Measurements from ENCODE around the gene ANXA4.
"Not testable (repeated sequence)": the region's sequence is repeated elsewhere in the genome, so short reads cannot be mapped to it uniquely, and the experiment has no call there.

The ANXA4 gene

DNA sequence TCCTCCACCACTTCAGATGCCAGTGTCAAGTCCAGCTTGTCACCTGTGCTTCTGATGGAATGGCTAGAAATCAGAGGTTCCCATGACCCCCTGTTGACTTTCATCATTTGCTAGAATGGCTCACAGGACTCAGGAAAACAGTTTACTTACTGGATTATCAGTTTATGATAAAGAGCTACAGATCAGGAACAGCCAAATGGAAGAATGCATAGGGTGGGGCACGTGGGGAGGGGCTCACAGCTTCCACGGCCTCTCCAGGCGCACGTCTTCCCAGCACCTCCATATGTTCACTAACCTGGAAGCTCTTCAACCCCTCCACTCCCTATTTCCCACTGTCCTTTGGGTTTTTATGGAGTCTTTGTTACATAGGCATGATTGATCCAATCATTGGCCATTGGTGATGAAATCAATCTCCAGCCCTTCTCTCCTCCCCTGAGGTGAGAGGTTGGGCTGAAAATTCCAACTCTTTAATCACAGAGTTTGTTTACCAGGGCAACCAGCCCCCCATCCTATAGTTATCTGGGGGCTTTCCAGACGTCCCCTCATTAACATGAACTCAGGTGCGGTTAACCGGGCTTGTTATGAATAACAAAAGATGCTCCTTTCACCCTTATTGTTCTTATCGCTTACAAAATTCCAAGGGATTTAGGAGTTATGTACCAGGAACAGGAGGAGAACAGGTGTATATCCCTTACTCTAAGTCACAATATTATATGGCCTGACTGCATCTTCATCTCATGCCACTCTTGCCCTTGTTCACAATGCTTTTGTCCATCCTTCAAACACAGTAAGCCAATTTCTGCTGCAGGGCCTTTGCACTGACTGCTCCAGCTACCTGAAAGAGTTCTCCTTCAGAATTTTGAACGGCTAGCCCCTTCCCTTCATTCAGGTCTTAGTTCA is 35.2 kb downstream of the ANXA4 start:
- no peak for DNase-seq (ENCODE audit: low read depth in 2 of 2)

GRCh38 chr2:69777786-69778105 is 35.8 kb downstream of the ANXA4 start:
- no peak for DNase-seq (ENCODE audit: low read depth in 2 of 2)

GRCh38 chr2:69779258-69780001 is 37.5 kb downstream of the ANXA4 start:
- DNase-seq (ENCODE audit: low read depth in 2 of 2): no peak

- DNase-seq (ENCODE audit: low read depth in 2 of 2): no peak
Measured at GRCh38 chr2:69780921-69781320, 39.0 kb downstream of the ANXA4 start.

DNA sequence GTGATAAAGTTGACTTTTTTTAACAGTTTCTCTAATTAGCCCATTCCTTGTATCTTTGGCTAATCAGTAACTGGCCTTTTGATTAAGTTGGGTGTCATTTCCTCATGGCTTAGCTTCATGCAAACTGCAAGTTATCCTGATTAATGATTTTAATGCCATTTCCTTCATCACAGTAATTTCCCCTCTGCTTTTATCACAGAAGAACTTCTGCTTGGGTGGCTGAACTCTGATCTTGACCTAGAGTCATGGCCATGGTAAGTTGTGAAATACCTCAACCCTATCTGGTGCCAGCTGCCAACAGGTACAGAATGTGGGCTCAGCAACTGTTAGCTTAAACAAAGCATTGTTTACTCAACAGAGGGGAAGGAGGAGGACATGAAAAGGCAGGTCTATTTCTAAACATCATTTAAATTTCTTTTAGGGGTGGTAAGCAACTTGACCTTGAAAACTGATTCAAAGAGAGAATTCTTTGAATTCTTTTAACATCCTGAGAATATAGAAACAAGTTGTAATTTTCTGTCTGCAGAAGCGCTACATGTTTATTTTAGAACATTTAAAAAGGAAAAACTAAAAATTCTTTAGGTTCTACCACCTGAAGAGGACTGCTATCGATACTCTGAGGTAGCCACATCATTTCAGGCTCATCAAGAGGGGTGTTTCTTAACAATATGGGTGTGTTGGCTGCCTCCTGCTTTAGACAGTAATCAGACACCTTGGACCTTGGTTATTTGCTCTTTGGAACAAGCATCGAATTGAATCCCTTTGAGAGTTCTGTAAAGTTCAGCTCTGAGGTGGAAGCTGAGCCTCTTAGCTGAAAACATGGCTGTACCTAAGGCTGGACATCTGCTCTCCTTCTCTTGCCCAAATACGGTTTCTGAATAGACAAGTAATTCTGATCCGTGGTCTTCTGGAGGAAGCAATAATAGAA is 39.7 kb downstream of the ANXA4 start:
- no peak for DNase-seq (ENCODE audit: low read depth in 2 of 2)

DNA sequence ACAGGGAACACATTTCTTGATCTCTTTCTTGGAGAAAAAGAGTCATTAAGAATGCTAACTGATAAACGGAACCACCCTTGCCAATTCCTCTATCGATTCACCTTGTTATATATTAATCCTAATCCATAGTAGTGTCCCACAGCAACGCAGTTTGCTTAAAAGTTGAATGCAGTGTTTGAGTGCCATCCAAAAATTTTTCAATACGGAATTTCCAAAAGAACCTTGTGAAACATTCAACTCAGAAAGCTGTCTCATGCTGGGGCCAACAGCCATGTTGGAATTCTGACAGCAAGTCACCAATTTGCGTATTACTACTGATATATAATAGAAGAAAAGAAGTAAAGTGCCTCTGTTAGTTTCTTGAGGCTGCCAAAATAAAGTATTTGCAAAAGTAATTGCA is 42.3 kb downstream of the ANXA4 start:
- no peak for DNase-seq (ENCODE audit: low read depth in 2 of 2)

- no peak for DNase-seq (ENCODE audit: low read depth in 2 of 2)
Measured at GRCh38 chr2:69785358-69785757, 43.4 kb downstream of the ANXA4 start.

DNA sequence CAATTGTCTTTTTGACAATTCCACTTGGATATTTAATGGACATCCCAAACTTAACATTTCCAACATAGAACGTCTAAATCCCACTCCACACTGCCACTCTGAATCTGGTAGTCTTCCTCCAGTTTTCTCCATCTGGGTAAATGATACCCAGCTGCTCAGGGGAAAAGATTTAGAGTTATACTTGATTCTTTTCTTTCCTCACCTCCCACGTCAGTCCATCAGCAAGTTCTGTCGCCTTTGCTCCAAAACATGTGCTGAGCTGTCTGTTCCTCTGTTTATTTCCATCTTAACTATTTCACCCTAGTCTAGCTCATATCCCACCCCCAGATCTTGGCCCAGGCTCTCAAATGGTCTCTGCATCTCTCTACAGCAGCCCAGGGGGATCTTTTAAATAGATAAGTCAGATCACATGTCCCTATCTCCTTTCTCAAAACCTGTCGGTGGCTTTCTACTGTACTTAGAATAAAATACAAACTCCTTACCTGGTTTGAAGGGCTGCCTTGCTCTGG is 44.2 kb downstream of the ANXA4 start:
- no peak for DNase-seq (ENCODE audit: low read depth in 2 of 2)

- DNase-seq (ENCODE audit: low read depth in 2 of 2): peak; percentile 60 to 64
Measured at GRCh38 chr2:69789175-69789721, 47.3 kb downstream of the ANXA4 start.

DNA sequence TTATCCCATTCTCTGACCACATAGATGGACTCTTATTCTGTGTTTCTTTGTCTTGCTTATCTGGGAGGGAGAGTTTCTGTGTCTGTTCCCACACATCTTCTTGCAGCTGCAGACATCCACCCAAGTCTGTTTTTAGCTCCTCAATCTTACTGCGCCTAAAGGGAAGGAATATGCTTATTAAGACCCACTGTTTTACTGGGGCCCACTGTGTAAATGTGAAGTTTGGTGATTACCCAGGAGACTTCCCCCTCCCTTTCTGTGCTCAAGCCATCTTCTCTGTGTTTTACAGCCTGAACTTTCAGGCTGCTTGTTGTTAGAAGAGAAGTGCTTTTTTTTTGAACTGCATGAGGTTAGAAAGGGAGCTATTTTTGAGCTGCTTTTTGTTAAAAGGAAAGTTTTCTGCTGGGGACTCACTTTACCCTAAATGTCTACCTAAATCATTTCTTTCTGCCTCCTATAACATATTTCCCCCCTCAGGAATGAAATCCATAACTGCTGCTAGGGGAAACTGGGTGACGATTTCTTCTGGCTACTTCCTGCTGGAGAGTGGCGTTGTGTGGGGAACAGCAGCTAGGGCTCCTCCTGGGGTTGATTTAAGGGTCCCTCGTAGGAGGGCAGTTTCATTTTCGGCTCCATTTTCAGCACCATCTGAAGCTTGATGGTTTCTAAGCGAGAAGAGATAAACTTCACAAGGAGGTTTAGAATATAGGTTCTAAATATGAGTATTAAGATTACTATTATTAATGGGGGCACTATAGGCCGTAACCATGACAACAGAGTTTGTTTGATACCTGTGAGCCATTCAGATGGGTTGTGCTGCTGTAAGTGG is 48.1 kb downstream of the ANXA4 start:
- DNase-seq (ENCODE audit: low read depth in 2 of 2): no peak

- no peak for DNase-seq (ENCODE audit: low read depth in 2 of 2)
Measured at GRCh38 chr2:69790601-69790959, 48.6 kb downstream of the ANXA4 start.

- no peak for DNase-seq (ENCODE audit: low read depth in 2 of 2)
Measured at GRCh38 chr2:69791045-69791444, 49.1 kb downstream of the ANXA4 start.

GRCh38 chr2:69796174-69796573 is 54.2 kb downstream of the ANXA4 start:
- DNase-seq (ENCODE audit: low read depth in 2 of 2): no peak

- no peak for DNase-seq (ENCODE audit: low read depth in 2 of 2)
Measured at GRCh38 chr2:69797235-69797634, 55.3 kb downstream of the ANXA4 start.

GRCh38 chr2:69797836-69798289 is 55.9 kb downstream of the ANXA4 start:
- DNase-seq (ENCODE audit: low read depth in 2 of 2): no peak

DNA sequence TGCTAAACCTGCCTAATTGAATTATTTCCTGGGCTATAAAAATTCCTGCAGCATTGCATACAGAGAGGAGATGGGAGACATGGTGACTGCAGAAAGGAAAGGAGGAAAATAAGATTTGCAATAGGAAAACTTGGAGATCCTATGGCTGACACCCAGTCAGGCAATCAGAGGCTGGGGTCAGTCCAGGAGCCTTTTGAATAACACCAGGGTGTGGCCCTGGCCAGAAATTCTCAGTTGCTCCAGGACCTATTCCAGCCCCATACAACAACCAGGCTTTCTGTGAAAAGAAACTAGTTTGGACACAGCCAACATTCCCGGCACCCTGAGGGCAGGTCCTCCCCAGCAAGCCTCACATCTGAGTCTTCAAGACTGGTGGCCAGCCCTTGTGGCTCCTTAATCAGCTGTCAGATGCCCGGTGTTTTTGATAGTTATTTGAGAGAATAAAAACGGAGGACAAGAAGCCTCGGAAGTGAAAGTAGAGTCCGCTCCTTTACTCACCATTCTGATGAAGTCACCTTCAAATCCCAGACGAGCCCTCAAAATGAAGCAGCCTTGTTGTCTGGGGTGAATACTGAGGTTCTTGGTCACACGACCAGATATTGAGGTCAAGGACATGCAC is 56.5 kb downstream of the ANXA4 start:
- DNase-seq (ENCODE audit: low read depth in 2 of 2): peak; percentile 26 to 27

- peak in 1 of 2 experiments; percentile 17 for DNase-seq (ENCODE audit: low read depth in 2 of 2)
Measured at GRCh38 chr2:69798909-69799526, 57.1 kb downstream of the ANXA4 start.

DNA sequence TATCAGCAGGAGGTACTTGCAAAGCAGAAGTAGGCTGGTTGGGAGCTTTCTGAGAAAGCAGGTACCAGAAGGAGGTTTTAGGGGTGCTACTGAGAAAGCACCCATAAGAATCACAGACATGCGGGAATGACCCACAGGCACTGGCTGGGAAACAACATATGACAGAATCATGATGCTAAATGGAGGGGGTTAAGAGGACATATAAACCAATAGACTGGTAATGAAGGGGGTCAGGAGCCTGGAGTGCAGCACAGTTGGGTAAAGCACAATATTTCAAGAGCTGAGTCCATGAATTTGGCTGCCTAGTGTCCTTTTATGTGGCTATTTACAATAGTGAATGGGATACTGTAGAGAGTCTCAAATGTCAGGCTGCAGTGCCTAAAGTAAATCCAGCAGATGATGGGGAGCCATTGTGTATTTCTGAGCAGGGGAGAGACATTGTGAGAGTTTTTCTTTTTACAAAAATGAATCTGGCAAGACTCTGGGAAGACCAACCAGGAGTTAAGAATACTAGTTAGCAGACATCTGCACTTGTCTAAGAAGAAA is 59.9 kb downstream of the ANXA4 start:
- DNase-seq (ENCODE audit: low read depth in 2 of 2): no peak

DNA sequence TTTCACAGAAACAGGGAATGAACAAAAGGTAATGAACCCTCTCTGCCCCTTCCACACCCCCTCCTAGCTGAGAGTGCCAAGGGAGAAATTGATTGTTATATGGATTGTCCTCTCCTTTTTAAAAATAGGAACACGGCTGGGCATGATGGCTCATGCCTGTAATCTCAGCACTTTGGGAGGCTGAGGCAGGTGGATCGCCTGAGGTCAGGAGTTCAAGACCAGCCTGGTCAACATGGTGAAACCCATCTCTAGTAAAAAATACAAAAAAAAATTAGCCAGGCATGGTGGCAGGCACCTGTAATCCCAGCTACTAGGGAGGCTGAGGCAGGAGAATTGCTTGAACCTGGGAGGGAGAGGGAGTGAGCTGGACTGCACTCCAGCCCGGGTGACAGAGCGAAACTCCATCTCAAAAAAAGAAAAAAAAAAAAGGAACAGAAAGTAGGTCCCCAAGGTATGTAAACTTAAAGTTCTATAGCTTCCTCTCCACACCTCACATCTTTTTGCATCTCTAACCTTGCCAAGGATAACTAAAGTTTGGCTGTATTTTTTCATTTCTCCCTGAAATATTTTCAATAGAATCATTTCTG is 60.9 kb downstream of the ANXA4 start:
- DNase-seq (ENCODE audit: low read depth in 2 of 2): not testable (repeated sequence)
